ENCODE measurements around the gene TNIK. TPM values are rescaled to one million over a fixed set of nuclear protein-coding genes. Genes with fewer than 3 reads are reported as not detected.

The TNIK gene
- total RNA-seq, 3 donors from 2014 or later: 7.4 to 17.6 (median 10.2) TPM

- Histone ChIP-seq H3K27ac (no peak overlapping the region), H3K9me3 (no peaks in the 10 kb centered on the region), H3K27me3 (no peaks in the 10 kb centered on the region), H3K4me1 (no peaks in the 10 kb centered on the region), H3K36me3 (no peaks in the 10 kb centered on the region), H3K4me3 (no peak overlapping the region)
- DNase-seq (ENCODE audit: low spot score in 2 of 2): no peak
- TF ChIP-seq POLR2AphosphoS5 (IDR thresholded peaks at IDR 0.05): no peak
- no peak for TF ChIP-seq POLR2A (IDR thresholded peaks at IDR 0.05)
- no peak for TF ChIP-seq CTCF (IDR thresholded peaks at IDR 0.05)
- intact Hi-C loops (cut with DNase I; ENCODE audit: low total_unique reads): no loop called here
These were observed 101.4 kb downstream of the TNIK start for GRCh38 chr3:171358881-171359198.

GRCh38 chr3:171358181-171358880 is 101.9 kb downstream of the TNIK start:
- H3K36me3 ChIP-seq: no peaks in the 10 kb centered on the region
- H3K9me3 ChIP-seq: no peaks in the 10 kb centered on the region
- H3K4me3 ChIP-seq: no peak overlapping the region
- DNase-seq (ENCODE audit: low spot score in 2 of 2): no peak
- intact Hi-C loops (cut with DNase I; ENCODE audit: low total_unique reads): no loop called here
- no peaks in the 10 kb centered on the region for H3K27me3 ChIP-seq
- TF ChIP-seq CTCF (IDR thresholded peaks at IDR 0.05) (no peak), POLR2AphosphoS5 (IDR thresholded peaks at IDR 0.05) (no peak), POLR2A (IDR thresholded peaks at IDR 0.05) (no peak)
- no peak overlapping the region for H3K27ac ChIP-seq
- H3K4me1 ChIP-seq: no peaks in the 10 kb centered on the region

- no peak for DNase-seq (ENCODE audit: low spot score in 2 of 2)
- H3K4me1 ChIP-seq: no peaks in the 10 kb centered on the region
- no peaks in the 10 kb centered on the region for H3K9me3 ChIP-seq
- intact Hi-C loops (cut with DNase I; ENCODE audit: low total_unique reads): no loop called here
- H3K27me3 ChIP-seq: no peaks in the 10 kb centered on the region
- H3K4me3 ChIP-seq: no peak overlapping the region
- no peak overlapping the region for H3K27ac ChIP-seq
- TF ChIP-seq CTCF (IDR thresholded peaks at IDR 0.05) (no peak), POLR2A (IDR thresholded peaks at IDR 0.05) (no peak), POLR2AphosphoS5 (IDR thresholded peaks at IDR 0.05) (no peak)
- no peaks in the 10 kb centered on the region for H3K36me3 ChIP-seq
These were observed 102.5 kb downstream of the TNIK start for GRCh38 chr3:171357721-171358120.

GRCh38 chr3:171356251-171356650 is 104.0 kb downstream of the TNIK start:
- Histone ChIP-seq H3K4me3 (no peak overlapping the region), H3K4me1 (no peaks in the 10 kb centered on the region), H3K36me3 (no peaks in the 10 kb centered on the region), H3K9me3 (no peaks in the 10 kb centered on the region), H3K27ac (no peak overlapping the region), H3K27me3 (no peaks in the 10 kb centered on the region)
- TF ChIP-seq POLR2A (IDR thresholded peaks at IDR 0.05) (no peak), POLR2AphosphoS5 (IDR thresholded peaks at IDR 0.05) (no peak)
- DNase-seq (ENCODE audit: low spot score in 2 of 2): no peak
- intact Hi-C loops (cut with DNase I; ENCODE audit: low total_unique reads): no loop called here

GRCh38 chr3:171354706-171355582 is 105.3 kb downstream of the TNIK start:
- Histone ChIP-seq H3K27me3 (no peaks in the 10 kb centered on the region), H3K36me3 (no peaks in the 10 kb centered on the region), H3K4me1 (no peaks in the 10 kb centered on the region), H3K9me3 (no peaks in the 10 kb centered on the region), H3K4me3 (no peak overlapping the region), H3K27ac (no peak overlapping the region)
- intact Hi-C loops (cut with DNase I; ENCODE audit: low total_unique reads): no loop called here
- DNase-seq (ENCODE audit: low spot score in 2 of 2): no peak
- TF ChIP-seq POLR2AphosphoS5 (IDR thresholded peaks at IDR 0.05) (no peak), POLR2A (IDR thresholded peaks at IDR 0.05) (no peak), CTCF (IDR thresholded peaks at IDR 0.05) (no peak)

Measured in breast epithelium (tissue), 4 donors.